HG03066 (cell line): Measurements from ENCODE around the gene OLIG3.

Experiments used
- ATAC-seq: cut with Tn5 transposase; IDR thresholded peaks from one replicate; pipeline ENCODE4 v1.9.1; 2021; ENCODE audit warnings: low read depth; ENCODE audit not compliant: unreplicated experiment

Gene OLIG3

GRCh38 chr6:137494281-137494987 lies at the start of gene OLIG3:
Gene OLIG3 (minus strand): TSS chr6:137494394. CDS start chr6:137494170, 224 bp downstream.
- ATAC-seq, result no peak

DNA sequence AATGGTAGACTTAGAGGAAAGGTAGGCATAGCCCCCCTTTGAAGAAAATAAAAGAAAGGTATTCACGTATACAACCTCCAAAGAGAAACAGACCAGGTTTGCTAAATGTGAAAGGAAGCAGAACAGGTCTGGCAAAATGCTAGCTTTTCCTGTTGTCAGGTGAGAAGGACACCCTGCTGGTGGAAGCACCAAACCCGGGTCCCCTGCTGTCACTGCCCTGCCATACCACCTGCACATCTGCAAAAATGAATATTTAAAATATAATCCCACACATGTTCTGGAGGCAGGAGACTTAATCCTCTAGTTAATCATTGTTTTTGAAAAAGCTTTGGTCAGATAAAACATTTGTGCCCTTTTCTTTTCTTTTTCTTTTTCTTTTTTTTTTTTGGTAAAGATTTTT lies 48.9 kb upstream of the OLIG3 start:
- ATAC-seq, result no peak

- no peak for ATAC-seq
These were observed 48.5 kb upstream of the OLIG3 start for GRCh38 chr6:137542713-137543112.

DNA sequence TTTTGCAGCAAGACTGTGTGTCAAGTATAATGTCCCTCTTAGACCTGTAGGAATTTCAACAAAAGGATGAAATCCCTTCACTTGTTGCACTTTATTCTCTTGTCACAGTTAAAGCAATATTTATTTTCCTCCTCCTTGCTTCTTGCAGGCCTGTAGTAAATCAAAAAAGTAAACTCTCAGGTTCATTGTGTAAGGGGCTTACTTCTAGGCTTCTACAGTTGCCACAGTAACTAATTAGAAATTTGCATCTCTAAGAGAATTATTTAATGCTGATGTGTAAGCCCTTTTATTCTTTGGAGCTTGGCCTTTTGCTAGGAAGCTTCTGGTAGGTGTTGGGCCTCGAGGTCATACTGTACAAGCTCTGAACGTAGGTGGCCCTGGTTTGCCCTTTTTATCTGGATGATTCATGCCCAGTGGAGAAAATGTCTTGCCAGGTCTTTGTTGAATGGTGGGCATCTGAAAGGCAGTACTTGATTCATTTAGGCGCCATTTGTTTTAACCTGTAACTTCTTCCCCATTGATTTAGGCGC lies 47.4 kb upstream of the OLIG3 start:
- ATAC-seq, result no peak

GRCh38 chr6:137536104-137536773 lies 42.0 kb upstream of the OLIG3 start:
- ATAC-seq, result no peak

DNA sequence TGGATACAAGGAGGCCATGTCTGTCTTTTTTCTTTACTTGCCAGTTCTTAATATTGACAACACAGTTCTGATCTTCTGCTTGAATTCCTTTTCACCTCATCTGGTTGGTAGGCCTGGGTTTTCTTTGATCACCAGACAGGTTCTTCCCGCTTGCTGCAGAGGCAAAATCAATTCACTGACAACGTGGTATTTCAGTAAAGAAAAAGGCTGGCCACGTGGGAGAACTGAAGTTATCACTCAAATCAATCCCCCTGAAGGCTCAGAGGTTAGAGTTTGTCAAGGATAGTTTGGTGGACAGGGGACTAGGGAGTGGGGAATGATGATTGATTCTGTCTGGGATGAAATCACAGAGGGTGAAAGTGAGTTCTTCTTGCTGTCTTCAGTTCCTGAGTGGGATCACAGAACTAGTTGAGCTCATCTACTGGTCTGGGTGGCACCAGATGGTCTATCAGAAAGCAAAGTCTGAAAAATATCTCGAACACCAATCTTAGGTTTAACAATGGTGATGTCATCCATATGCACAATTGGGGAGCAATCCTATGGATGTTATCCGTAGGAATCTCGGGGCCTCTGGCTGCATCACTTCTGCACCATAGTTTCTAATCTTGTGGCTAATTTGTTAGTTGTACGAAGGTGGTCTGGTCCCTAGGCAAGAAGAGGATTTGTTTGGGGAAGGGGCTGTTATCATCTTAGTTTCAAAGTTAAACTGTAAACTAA lies 37.3 kb upstream of the OLIG3 start:
- ATAC-seq, result no peak

GRCh38 chr6:137530404-137530803 lies 36.2 kb upstream of the OLIG3 start:
- ATAC-seq, result no peak

DNA sequence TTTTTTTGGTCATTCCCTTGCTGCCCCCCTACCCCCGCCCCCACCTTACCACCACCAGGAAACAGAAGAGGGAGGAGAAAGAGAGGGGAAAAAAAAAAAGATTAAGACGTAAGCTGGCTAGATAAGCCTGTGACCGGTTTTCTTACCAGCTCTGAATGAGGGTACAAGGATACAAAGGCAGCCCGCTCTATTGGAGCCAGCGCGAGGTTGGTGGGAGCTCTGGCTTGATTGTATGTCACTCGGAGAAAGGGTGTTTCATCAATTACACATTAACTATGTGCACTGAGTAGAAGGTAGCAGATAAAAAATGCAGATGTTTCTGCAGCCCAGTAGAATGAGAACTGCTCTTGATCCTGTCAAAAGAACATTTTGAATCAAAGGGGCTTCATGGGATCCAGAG lies 28.6 kb upstream of the OLIG3 start:
- ATAC-seq, result no peak

DNA sequence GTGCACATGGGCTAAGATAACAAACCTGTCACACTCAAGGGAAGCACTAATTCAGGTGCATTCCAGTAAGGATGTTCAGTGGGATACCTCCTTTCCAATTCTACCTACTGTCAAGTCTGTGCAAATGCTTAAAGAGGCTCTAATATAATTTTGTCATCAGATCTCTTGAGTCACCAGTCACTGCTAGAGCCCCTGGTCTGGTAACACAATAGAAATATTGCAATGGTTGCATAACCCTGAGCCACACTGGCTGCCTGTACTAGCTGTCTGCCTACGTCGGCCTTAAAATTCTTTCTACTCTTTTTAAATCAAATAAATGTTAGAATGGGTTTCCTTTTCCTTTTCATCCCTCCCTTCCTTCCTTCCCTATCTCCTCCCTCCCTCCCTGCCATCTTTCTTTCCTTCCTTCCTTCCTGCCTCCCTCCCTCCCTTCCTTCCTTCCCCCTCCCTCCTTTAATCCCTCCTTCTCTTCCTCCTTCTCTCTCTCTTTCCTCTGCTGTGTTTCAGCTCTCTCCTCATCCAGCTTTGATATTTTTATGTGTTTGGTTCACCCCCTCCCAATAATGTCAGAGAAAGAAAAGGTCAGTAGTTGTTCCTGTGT lies 28.1 kb upstream of the OLIG3 start:
- no peak for ATAC-seq

- ATAC-seq, result no peak
These were observed 26.3 kb upstream of the OLIG3 start for GRCh38 chr6:137520520-137520919.

- ATAC-seq, result no peak
These were observed 25.5 kb upstream of the OLIG3 start for GRCh38 chr6:137519629-137520176.

- no peak for ATAC-seq
These were observed 24.3 kb upstream of the OLIG3 start for GRCh38 chr6:137518386-137518983.

DNA sequence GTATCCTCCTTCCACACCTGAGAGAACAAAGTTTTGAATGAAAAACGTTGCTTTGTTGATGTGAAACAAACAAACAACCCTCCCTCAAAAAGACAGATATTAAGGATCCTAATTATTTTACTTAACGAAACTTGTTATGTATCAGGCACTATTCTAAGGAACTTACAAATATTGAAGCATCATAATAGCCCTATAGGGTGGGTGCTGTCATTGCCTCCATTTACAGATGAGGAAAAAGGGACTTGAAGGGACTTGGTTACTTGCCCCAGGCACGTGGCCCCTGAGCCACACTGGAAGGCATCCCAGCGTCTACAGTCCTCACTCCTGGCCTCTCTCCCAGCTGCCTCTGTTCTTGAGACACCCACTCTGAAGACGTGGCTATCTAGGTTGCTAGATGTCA lies 20.2 kb upstream of the OLIG3 start:
- no peak for ATAC-seq

GRCh38 chr6:137512757-137513605 lies 18.8 kb upstream of the OLIG3 start:
- ATAC-seq, result no peak

DNA sequence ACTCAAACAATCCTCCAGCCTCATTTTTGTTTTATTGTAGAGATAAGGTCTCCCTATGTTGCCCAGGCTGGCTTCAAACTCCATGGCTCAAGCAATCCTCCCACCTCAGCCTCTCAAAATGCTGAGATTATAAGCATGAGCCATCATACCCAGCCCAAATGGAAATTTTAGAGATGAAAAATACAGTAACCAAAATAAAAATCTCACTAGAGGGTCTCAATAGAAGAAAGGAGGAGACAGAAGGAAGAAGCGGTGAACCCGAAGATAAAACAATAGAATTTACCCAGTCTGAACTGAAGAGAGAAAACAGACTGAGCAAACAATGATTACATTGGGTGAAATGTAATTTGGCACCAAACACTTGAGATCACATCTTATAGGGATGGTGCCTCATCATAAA lies 16.7 kb upstream of the OLIG3 start:
- no peak for ATAC-seq

DNA sequence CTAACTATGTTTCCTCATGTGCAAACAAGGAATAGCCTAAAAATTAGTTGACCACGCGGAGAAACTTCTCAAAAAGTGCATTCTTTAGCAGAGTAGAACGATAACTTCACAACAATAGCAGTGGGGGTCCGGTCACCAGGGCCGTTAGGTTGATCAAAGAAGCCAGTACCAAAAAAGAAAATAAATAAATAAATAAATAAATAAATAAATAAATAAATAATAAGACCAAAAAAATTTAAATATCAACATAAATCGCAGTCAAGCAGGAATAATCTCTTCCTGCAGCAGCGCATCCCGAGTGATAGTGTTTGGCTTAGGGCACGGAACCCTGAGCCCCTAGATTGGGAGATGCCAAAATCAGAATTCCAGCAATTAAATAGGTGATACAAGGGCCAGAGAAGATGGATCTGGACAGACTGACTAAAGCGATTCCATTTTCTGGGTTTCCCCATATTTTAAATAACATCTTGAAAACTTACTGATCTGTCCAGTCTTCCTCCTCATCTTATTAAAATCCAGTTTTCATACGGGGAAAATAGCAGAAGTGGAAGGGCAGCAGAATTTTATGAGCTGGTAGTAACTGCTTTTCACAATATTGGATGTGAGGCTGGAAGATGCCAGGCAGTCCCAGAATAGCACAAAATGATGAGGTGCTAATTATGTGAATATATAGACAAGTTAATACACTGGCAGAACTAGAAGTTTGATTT lies 4.4 kb upstream of the OLIG3 start:
- ATAC-seq, result no peak

DNA sequence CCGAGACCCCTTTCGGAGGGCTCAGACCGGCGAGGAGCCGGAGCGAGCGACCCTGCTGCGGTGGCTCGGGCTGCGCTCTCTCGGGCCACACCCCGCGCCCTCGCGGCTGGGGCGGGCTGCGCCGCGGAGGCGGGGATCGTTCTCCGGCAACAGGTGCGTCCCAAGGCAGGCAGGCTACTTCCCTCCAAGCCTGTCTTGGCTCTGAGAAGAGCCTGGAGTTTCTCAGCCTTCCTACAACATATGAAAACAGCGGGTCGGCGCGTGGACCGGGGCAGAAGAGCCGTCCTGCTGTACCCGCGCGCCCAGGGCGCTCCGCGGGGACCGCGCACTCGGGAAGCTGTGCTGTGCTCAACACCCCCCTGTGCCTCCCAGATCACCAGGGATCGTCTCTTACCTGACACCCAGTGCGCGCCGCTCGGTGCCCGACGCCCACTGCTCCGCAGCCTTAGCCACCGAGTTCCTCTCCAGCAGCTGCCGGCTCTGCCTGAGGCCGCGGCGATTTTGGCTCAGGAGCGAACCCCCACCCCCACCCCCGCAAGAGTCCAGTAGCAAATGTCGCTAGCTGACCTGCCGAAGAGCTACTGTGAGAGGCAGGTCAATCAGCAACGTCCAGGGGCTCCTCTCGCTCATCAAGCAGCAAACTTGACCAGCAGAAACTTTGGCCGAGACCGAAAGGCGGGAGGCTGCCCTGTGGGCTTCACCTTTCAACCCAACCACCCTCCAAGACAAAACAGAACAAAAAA lies 3.7 kb upstream of the OLIG3 start:
- no peak for ATAC-seq
